ENCODE results near the gene LRRC71.

Gene LRRC71

GRCh38 chr1:156964441-156964840, 44.0 kb downstream of the LRRC71 start:
- no peaks in the 10 kb centered on the region for H3K4me1 ChIP-seq
- H3K9me3 ChIP-seq: no peaks in the 10 kb centered on the region
- H3K4me3 ChIP-seq (ENCODE audit: low read depth, low read length): no peak overlapping the region
- H3K27me3 ChIP-seq: no peaks in the 10 kb centered on the region
- DNase-seq: no peak
- no peak for TF ChIP-seq CTCF (IDR thresholded peaks at IDR 0.05; ENCODE audit: low read depth, low read length)
- peaks cover 39% of the 10 kb centered on the region for H3K36me3 ChIP-seq

- no peak for TF ChIP-seq CTCF (IDR thresholded peaks at IDR 0.05; ENCODE audit: low read depth, low read length)
- Histone ChIP-seq H3K4me1 (no peaks in the 10 kb centered on the region), H3K27me3 (no peaks in the 10 kb centered on the region), H3K9me3 (no peaks in the 10 kb centered on the region), H3K4me3 (ENCODE audit: low read depth, low read length) (no peak overlapping the region), H3K36me3 (peaks cover 18% of the 10 kb centered on the region)
- no peak for DNase-seq
These were observed 49.1 kb downstream of the LRRC71 start for GRCh38 chr1:156969496-156969895.

- TF ChIP-seq CTCF (IDR thresholded peaks at IDR 0.05; ENCODE audit: low read depth, low read length): no peak; the same call in 1 of the 2 replicates
- DNase-seq: no peak
- Histone ChIP-seq H3K36me3 (peaks cover 19% of the 10 kb centered on the region), H3K4me1 (no peaks in the 10 kb centered on the region), H3K4me3 (ENCODE audit: low read depth, low read length) (no peak overlapping the region), H3K9me3 (no peaks in the 10 kb centered on the region), H3K27me3 (no peaks in the 10 kb centered on the region)
These were observed 49.6 kb downstream of the LRRC71 start for GRCh38 chr1:156970017-156970416.

- DNase-seq: no peak
- Histone ChIP-seq H3K36me3 (peaks cover 34% of the 10 kb centered on the region), H3K4me1 (no peaks in the 10 kb centered on the region), H3K27me3 (no peaks in the 10 kb centered on the region), H3K9me3 (no peaks in the 10 kb centered on the region), H3K4me3 (ENCODE audit: low read depth, low read length) (no peak overlapping the region)
- no peak for TF ChIP-seq CTCF (IDR thresholded peaks at IDR 0.05; ENCODE audit: low read depth, low read length)
These were observed 53.0 kb downstream of the LRRC71 start for GRCh38 chr1:156973417-156973816.

GRCh38 chr1:156975084-156975483, 54.7 kb downstream of the LRRC71 start:
- Histone ChIP-seq H3K36me3 (peaks cover 36% of the 10 kb centered on the region), H3K27me3 (no peaks in the 10 kb centered on the region), H3K4me1 (no peaks in the 10 kb centered on the region), H3K4me3 (ENCODE audit: low read depth, low read length) (no peak overlapping the region), H3K9me3 (no peaks in the 10 kb centered on the region)
- DNase-seq: no peak
- TF ChIP-seq CTCF (IDR thresholded peaks at IDR 0.05; ENCODE audit: low read depth, low read length): no peak

GRCh38 chr1:156980551-156980950, 60.1 kb downstream of the LRRC71 start:
- Histone ChIP-seq H3K27me3 (no peaks in the 10 kb centered on the region), H3K4me3 (ENCODE audit: low read depth, low read length) (no peak overlapping the region), H3K9me3 (no peaks in the 10 kb centered on the region), H3K36me3 (peaks cover 42% of the 10 kb centered on the region), H3K4me1 (no peaks in the 10 kb centered on the region)
- TF ChIP-seq CTCF (IDR thresholded peaks at IDR 0.05; ENCODE audit: low read depth, low read length): no peak
- no peak for DNase-seq
